Measurements from ENCODE around the gene CNTNAP2.

CNTNAP2 gene

DNA sequence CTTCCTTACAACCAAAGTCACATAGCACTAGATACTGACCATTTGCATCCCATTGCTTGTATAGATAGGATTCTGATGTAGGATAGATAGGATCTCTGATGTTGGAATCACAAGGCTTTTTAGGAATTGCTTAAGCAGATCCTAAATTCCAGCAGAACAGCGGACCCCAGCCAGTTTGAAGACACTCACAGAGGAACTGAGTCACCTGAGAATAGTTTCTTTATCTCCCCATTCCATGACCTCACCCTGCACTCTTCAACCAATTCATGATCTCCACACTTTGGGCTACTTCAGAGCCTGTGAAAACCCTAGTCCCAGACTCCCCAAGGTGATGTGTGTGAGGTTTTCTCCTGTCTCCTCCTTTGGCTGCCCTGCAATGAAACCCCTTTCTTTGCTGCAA is 179.4 kb downstream of the CNTNAP2 start:
- DNase-seq (ENCODE audit: low spot score), result no peak

- DNase-seq (ENCODE audit: low spot score), result no peak
Measured at GRCh38 chr7:146314962-146315361, 198.4 kb downstream of the CNTNAP2 start.

DNA sequence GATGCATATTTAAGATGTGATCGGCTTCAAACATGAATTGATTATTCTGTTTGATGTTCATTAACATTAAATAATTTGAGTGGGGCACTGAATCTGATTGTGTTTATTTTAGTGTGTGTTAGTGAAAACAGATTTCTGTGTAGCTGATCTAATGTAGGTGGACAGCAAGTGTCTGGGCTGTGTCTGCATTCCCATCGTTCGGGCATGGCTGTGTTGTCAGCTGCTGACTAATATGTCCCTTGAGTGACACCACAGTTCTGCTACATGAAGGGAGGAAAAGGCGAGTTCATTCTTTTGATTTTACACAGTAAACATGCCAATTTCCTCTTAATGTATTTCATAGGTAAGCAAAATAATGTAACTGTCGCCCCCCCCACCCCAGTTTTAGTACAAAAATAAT is 203.0 kb downstream of the CNTNAP2 start:
- no peak for DNase-seq (ENCODE audit: low spot score)

- DNase-seq (ENCODE audit: low spot score), result no peak
Measured at GRCh38 chr7:146321301-146321700, 204.7 kb downstream of the CNTNAP2 start.

- DNase-seq (ENCODE audit: low spot score), result no peak
Measured at GRCh38 chr7:146331369-146331768, 214.8 kb downstream of the CNTNAP2 start.

- no peak for DNase-seq (ENCODE audit: low spot score)
Measured at GRCh38 chr7:146345251-146345650, 228.7 kb downstream of the CNTNAP2 start.

- peak; percentile 30 for DNase-seq (ENCODE audit: low spot score)
Measured at GRCh38 chr7:146346096-146346495, 229.5 kb downstream of the CNTNAP2 start.

- no peak for DNase-seq (ENCODE audit: low spot score)
Measured at GRCh38 chr7:146355216-146355615, 238.6 kb downstream of the CNTNAP2 start.

- no peak for DNase-seq (ENCODE audit: low spot score)
Measured at GRCh38 chr7:146359176-146359575, 242.6 kb downstream of the CNTNAP2 start.

DNA sequence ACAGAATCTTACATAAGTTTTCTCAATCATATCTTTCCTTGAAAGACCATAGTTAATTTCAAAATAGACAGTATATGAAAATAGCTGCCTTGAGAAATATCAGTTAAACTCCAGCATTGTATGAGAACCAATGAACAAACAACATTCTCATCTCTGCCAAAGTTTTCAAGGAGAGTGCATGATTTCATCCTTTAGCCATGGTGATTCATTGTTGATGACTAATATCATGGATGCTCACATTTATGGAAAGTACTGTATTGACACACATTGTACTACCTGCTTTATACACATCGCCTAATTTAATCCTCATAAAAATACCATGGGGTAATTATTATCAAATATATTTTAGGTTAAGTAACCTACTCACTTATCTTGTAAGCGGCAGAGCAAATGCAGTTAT is 250.3 kb downstream of the CNTNAP2 start:
- no peak for DNase-seq (ENCODE audit: low spot score)

- no peak for DNase-seq (ENCODE audit: low spot score)
Measured at GRCh38 chr7:146370171-146370570, 253.6 kb downstream of the CNTNAP2 start.

- peak; percentile 75 for DNase-seq (ENCODE audit: low spot score)
Measured at GRCh38 chr7:146375170-146375569, 258.6 kb downstream of the CNTNAP2 start.

GRCh38 chr7:146378196-146378595 is 261.6 kb downstream of the CNTNAP2 start:
- no peak for DNase-seq (ENCODE audit: low spot score)

DNA sequence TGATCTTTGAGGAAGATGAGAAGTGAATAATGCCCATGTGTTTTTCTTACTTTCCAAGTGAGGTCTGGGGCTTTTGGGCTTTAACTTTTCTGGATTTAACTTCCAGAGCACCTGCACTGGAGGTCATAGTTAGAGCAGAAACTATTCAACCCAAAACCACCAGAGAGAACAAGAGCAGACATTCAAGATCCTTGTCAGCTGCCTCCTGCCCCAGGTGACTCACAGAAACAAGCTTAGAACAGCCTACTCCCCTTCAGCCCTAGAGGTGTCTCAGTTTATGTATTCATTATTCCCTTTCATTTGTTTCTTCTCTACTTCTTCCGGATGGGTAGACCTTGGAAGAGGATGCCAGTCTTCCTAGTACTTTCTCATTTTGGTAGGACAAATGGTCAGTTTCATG is 270.5 kb downstream of the CNTNAP2 start:
- no peak for DNase-seq (ENCODE audit: low spot score)

DNA sequence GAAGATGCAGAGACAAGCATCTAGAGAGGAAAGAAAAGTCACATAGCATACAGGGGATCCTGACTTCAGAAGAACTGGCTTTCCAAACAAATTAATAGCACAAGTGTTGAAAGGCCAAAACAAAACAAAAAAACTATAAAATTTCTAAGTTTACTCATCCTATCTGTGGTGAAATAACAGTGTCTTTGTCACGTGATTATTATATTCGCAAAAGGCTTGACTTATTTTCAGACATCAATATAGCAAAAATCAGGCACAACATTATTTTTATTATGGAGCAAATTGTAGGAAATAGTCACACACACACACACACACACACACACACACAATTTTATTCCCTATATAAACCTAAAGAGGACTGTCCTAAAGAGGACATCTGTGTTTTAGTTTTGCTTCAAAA is 272.3 kb downstream of the CNTNAP2 start:
- DNase-seq (ENCODE audit: low spot score), result no peak

GRCh38 chr7:146393346-146393745 is 276.7 kb downstream of the CNTNAP2 start:
- no peak for DNase-seq (ENCODE audit: low spot score)

GRCh38 chr7:146397141-146397540 is 280.5 kb downstream of the CNTNAP2 start:
- no peak for DNase-seq (ENCODE audit: low spot score)

DNA sequence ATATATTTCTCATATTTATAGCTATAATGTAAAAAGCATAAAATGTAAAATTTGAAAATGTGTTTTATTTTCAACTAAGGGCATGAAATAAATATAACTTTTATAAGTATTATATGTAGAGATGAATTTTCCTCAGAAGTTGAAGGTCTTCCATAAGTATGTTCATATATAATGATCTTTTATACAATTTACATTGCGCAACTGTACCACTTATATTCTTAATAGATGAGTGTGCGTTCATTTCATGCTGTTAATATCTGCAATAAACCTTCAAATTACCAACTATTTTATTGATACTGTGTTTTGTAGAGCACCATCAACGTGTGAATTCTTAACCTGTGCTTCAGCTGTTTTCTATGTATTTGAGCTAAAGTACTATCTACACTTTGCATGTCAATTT is 285.3 kb downstream of the CNTNAP2 start:
- no peak for DNase-seq (ENCODE audit: low spot score)

GRCh38 chr7:146405737-146406136 is 289.1 kb downstream of the CNTNAP2 start:
- no peak for DNase-seq (ENCODE audit: low spot score)

GRCh38 chr7:146411975-146412374 is 295.4 kb downstream of the CNTNAP2 start:
- DNase-seq (ENCODE audit: low spot score), result no peak

DNA sequence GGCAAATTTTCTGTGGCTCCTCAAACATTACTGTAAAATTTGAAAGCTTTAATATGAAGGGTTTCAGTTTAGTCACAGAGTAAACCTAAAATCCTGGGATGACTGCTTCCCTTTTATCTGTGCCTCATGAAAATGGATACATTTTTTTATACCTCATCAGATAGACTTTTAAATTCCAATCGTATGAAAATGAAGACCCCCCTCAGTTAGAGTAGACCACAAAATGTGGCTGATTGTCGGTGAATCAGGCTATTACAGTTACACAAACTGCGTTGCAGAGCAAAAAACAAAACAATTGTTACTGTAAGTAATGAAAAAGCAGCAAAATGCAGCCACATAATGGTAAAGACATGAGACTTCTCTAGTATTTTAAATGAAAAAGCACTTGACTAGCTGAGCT is 296.2 kb downstream of the CNTNAP2 start:
- no peak for DNase-seq (ENCODE audit: low spot score)

GRCh38 chr7:146414373-146414772 is 297.8 kb downstream of the CNTNAP2 start:
- DNase-seq (ENCODE audit: low spot score), result no peak

- DNase-seq (ENCODE audit: low spot score), result no peak
Measured at GRCh38 chr7:146414937-146415336, 298.3 kb downstream of the CNTNAP2 start.

DNA sequence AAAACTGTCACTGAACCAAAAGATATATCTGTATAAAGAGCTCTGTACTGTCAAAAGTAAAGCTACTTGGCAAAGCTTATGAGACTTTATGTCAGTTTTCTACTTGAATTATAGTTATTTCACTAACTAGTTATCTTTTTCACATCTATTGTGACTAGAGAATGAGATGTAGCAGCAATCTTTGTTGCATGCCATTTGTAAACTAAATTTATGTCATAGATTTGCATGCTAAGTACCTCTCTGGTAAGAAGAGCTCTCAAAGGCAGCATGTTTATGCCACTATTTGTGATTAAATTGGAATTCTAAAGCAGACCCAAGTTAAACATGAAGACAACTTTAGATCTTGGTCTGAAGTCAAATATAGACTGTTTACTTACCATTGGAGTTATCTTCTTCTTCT is 300.6 kb downstream of the CNTNAP2 start:
- DNase-seq (ENCODE audit: low spot score), result no peak

GRCh38 chr7:146423446-146423845 is 306.8 kb downstream of the CNTNAP2 start:
- no peak for DNase-seq (ENCODE audit: low spot score)
